ENCODE data around the gene TRMT5. TPM values are rescaled to one million over a fixed set of nuclear protein-coding genes. Genes with fewer than 3 reads are reported as not detected.

Gene TRMT5
- total and polyA plus RNA-seq, 10 of the 15 experiments (the other 5 are each of a cell fraction or from before 2014, with no cell fraction given), result 6.6 to 13.1 (median 9.4) TPM

GRCh38 chr14:60926002-60926401 lies 54.9 kb downstream of the TRMT5 start (continued):
- peak; percentile 69; the same call in 1 of the 2 replicates for TF ChIP-seq CREM (IDR thresholded peaks at IDR 0.05; ENCODE audit: low read depth)
- no peak for TF ChIP-seq IKZF1 (conservative IDR thresholded peaks at IDR 0.05)
- peak; percentile 85 for TF ChIP-seq CREB1 (IDR thresholded peaks at IDR 0.05; ENCODE audit: low read depth)
- TF ChIP-seq JUNB (IDR thresholded peaks at IDR 0.05), result peak; percentile 17; the same call in 1 of the 2 replicates
- no peak for TF ChIP-seq HDAC2 (IDR thresholded peaks at IDR 0.05)
- TF ChIP-seq CHD4 (IDR thresholded peaks at IDR 0.05), result no peak
- no peak for TF ChIP-seq TBL1XR1 (IDR thresholded peaks at IDR 0.05; ENCODE audit: low read depth, low read length)
- no peak for TF ChIP-seq DPF2 (IDR thresholded peaks at IDR 0.05)
- TF ChIP-seq HSF1 (IDR thresholded peaks at IDR 0.05; ENCODE audit: low read depth, low read length), result no peak
- no peak for TF ChIP-seq STAT3 (IDR thresholded peaks at IDR 0.05; ENCODE audit: low read depth, low read length)
- peak in 1 of 2 experiments; percentile 37; a peak in 1 of 4 replicates for TF ChIP-seq ETV6 (conservative IDR thresholded peaks at IDR 0.05 in 1 of 2, IDR thresholded peaks at IDR 0.05 in 1 of 2; ENCODE audit: borderline replicate concordance in 1 of 2, low read depth in 1 of 2)
- no peak for TF ChIP-seq ZBTB4 (CRISPR knock-in tag; IDR thresholded peaks at IDR 0.05)
- peak; percentile 48; the same call in 1 of the 2 replicates for TF ChIP-seq TCF12 (IDR thresholded peaks at IDR 0.05; ENCODE audit: low read depth, low read length)
- peak; percentile 52; the same call in 1 of the 2 replicates for TF ChIP-seq ATF7 (IDR thresholded peaks at IDR 0.05; ENCODE audit: low read depth)
- no peak for TF ChIP-seq ZNF622 (IDR thresholded peaks at IDR 0.05)
- no peak for TF ChIP-seq NRF1 (conservative IDR thresholded peaks at IDR 0.05; ENCODE audit: low read depth, low read length)
- no peak for TF ChIP-seq IRF3 (IDR thresholded peaks at IDR 0.05)
- TF ChIP-seq FOXK2 (IDR thresholded peaks at IDR 0.05), result no peak
- TF ChIP-seq NR2C2 (IDR thresholded peaks at IDR 0.05; ENCODE audit: borderline replicate concordance, control insufficient read depth, insufficient read length, low read depth), result no peak
- no peak for TF ChIP-seq SMC3 (IDR thresholded peaks at IDR 0.05; ENCODE audit: borderline replicate concordance, low read length)
- TF ChIP-seq SP1 (IDR thresholded peaks at IDR 0.05; ENCODE audit: low read depth, low read length), result no peak
- TF ChIP-seq EGR1 (IDR thresholded peaks at IDR 0.05; ENCODE audit: borderline replicate concordance in 1 of 2, low read depth in 2 of 2, low read length in 2 of 2), result no peak
- no peak for TF ChIP-seq MLLT1 (IDR thresholded peaks at IDR 0.05)
- TF ChIP-seq RB1 (IDR thresholded peaks at IDR 0.05; ENCODE audit: borderline replicate concordance), result no peak
- TF ChIP-seq PKNOX1 (IDR thresholded peaks at IDR 0.05), result no peak
- no peak for TF ChIP-seq LARP7 (IDR thresholded peaks at IDR 0.05)

All from GM12878 (cell line).